B cell (primary cell): ENCODE data around the gene SELENOF. TPM values are rescaled to one million over a fixed set of nuclear protein-coding genes. Genes with fewer than 3 reads are reported as not detected.

Source experiments
- ATAC-seq: fragments of 200-7000 bp; cut with Tn5 transposase; one replicate; pipeline ENCODE4 v1.10.0; 2021; ENCODE audit warnings: low read depth, mild to moderate bottlenecking, moderate number of reproducible peaks, moderate library complexity
- CTCF ChIA-PET: fragments of 350-600 bp; sonication (Branson Sonifier 250); formaldehyde crosslinking; loops from one replicate; lab custom pipeline; 2021; ENCODE audit warnings: antibody characterized with exemption, inconsistent platforms; lab: Charles Lee
- POLR2A ChIA-PET: fragments of 350-600 bp; sonication (Branson Sonifier 250); formaldehyde crosslinking; loops from one replicate; lab custom pipeline; 2021; ENCODE audit warnings: antibody characterized with exemption; lab: Charles Lee
- DNase-seq: peaks from one replicate; pipeline ENCODE4 v3.0.0; 2013
- H2AFZ ChIP-seq: 2 replicates; pipeline ENCODE4 v1.6.1; 2012; ENCODE audit warnings: mild to moderate bottlenecking, low read depth, low read length; ENCODE audit not compliant: insufficient read depth, poor library complexity, severe bottlenecking
- H3K27ac ChIP-seq, 2 donors: 1 replicate in 1 of 2; 2 replicates in 1 of 2; pipeline ENCODE4 v1.5.1; 2012 to 2013; ENCODE audit warnings: low read length in 2 of 2, mild to moderate bottlenecking in 2 of 2, moderate library complexity in 1 of 2
- H3K27me3 ChIP-seq, 4 experiments: fragments of 200-600 bp in 1 of 4; sonication (generic) in 1 of 4; replicated peaks in 1 of 4; 1 replicate in 2 of 4; 2 replicates in 2 of 4; pipeline versions ENCODE4 v1.6.1 to v1.7.0; 2013 to 2016; ENCODE audit warnings: low read length in 3 of 4, mild to moderate bottlenecking in 2 of 4, mixed read lengths in 1 of 4, moderate library complexity in 1 of 4; ENCODE audit not compliant: insufficient read depth in 4 of 4, control insufficient read depth in 3 of 4; ENCODE audit errors: control extremely low read depth in 1 of 4
- H3K36me3 ChIP-seq, 2 experiments: replicated peaks in 1 of 2; 1 replicate in 1 of 2; 2 replicates in 1 of 2; pipeline versions ENCODE4 v1.6.1 to v1.7.1; 2013; ENCODE audit warnings: low read length in 1 of 2; ENCODE audit not compliant: insufficient read depth in 2 of 2, control insufficient read depth in 1 of 2; ENCODE audit errors: control extremely low read depth in 1 of 2, extremely low read depth in 1 of 2
- H3K4me1 ChIP-seq, 2 donors: fragments of 200-600 bp in 1 of 2; sonication (generic) in 1 of 2; 1 replicate in 1 of 2; 2 replicates in 1 of 2; pipeline versions ENCODE4 v1.5.1 to v1.6.1; 2013 to 2017; ENCODE audit warnings: low read length in 2 of 2; ENCODE audit not compliant: control insufficient read depth in 2 of 2, insufficient read depth in 2 of 2
- H3K4me2 ChIP-seq: replicated peaks from 2 replicates; pipeline ENCODE3; 2012; ENCODE audit warnings: mild to moderate bottlenecking, low read depth, low read length; ENCODE audit not compliant: poor library complexity, severe bottlenecking
- H3K4me3 ChIP-seq, 5 experiments: fragments of 200-600 bp in 1 of 5; sonication (generic) in 1 of 5; 1 replicate in 3 of 5; 2 replicates in 2 of 5; pipeline versions ENCODE4 v1.5.1 to v1.7.0; 2011 to 2016; ENCODE audit warnings: low read length in 4 of 5, mild to moderate bottlenecking in 4 of 5, low read depth in 2 of 5, control low read depth in 1 of 5, moderate library complexity in 1 of 5; ENCODE audit not compliant: insufficient read depth in 1 of 5; ENCODE audit errors: control extremely low read depth in 1 of 5, extremely low read depth in 1 of 5
- H3K79me2 ChIP-seq: fragments of 200-600 bp; sonication (generic); one replicate; pipeline ENCODE4 v1.6.0; 2016; ENCODE audit warnings: low read length; ENCODE audit not compliant: control insufficient read depth, insufficient read depth
- H3K9ac ChIP-seq: fragments of 200-600 bp; sonication (generic); 2 replicates; pipeline ENCODE4 v1.6.1; 2017; ENCODE audit warnings: mild to moderate bottlenecking, low read length, moderate library complexity
- H3K9me3 ChIP-seq, 3 donors: one replicate each; pipeline versions ENCODE4 v1.6.1 to v1.7.1; 2013; ENCODE audit warnings: low read length in 2 of 3; ENCODE audit not compliant: control insufficient read depth in 2 of 3, insufficient read depth in 1 of 3; ENCODE audit errors: control extremely low read depth in 1 of 3
- H4K20me1 ChIP-seq: 2 replicates; pipeline ENCODE4 v1.6.0; 2012; ENCODE audit warnings: mild to moderate bottlenecking, low read length; ENCODE audit not compliant: insufficient read depth, control insufficient read depth, poor library complexity, severe bottlenecking
- H3K27ac Mint-ChIP-seq: one replicate; pipeline ENCODE4 v1.8.0; 2021; ENCODE audit warnings: mixed read lengths
- H3K27me3 Mint-ChIP-seq: one replicate; pipeline ENCODE4 v1.8.0; 2021; ENCODE audit warnings: mixed read lengths
- H3K4me1 Mint-ChIP-seq: one replicate; pipeline ENCODE4 v1.8.0; 2021; ENCODE audit warnings: mixed read lengths
- H3K4me3 Mint-ChIP-seq: one replicate; pipeline ENCODE4 v1.8.0; 2021; ENCODE audit warnings: mixed read lengths
- H3K9me3 Mint-ChIP-seq: one replicate; pipeline ENCODE4 v1.8.0; 2022; ENCODE audit warnings: mixed read lengths; ENCODE audit not compliant: insufficient read depth
- EZH2 ChIP-seq: IDR thresholded peaks from 2 replicates; pipeline ENCODE4 v1.6.1; 2012; ENCODE audit warnings: borderline replicate concordance, low read depth, mild to moderate bottlenecking, moderate library complexity, low read length; ENCODE audit not compliant: insufficient read depth, poor library complexity, severe bottlenecking
- WGBS: methylation state at CpG from one replicate; pipeline ENCODE4 v1.1.5; 2013; ENCODE audit warnings: missing lambda C conversion rate; ENCODE audit not compliant: insufficient coverage; 5-methylcytosine and 5-hydroxymethylcytosine counted together
- intact Hi-C: fragments of 100-400 bp; cut with micrococcal nuclease; formaldehyde crosslinking; loops from one replicate; pipeline ENCODE4 v1.10.0; 2022
- polyA plus RNA-seq: library from polyadenylated mRNA; depleted of rRNA; stranded (reverse); fragments of >200 nt; gene quantifications from 2 replicates; pipeline ENCODE4 v1.2.3, GENCODE V29; 2012
- total RNA-seq, 2 donors: library from RNA; stranded (reverse); fragments of 120-200 nt in 1 of 2; gene quantifications; 1 replicate in 1 of 2; 2 replicates in 1 of 2; pipeline versions ENCODE4 v1.2.3 to v1.2.4, GENCODE V29; 2013 to 2022
- TF ChIP-seq, protein P1 (sequence below): fragments of 200-600 bp; IDR thresholded peaks from one replicate; pipeline ENCODE4 v1.8.0; 2022; ENCODE audit warnings: antibody characterized with exemption, mild to moderate bottlenecking

The SELENOF gene
- total and polyA plus RNA-seq, 2 donors (not counting 1 experiment from before 2014, with no cell fraction given): 113 to 185 TPM

- no peak for TF ChIP-seq EZH2
- TF ChIP-seq, protein P1, sequence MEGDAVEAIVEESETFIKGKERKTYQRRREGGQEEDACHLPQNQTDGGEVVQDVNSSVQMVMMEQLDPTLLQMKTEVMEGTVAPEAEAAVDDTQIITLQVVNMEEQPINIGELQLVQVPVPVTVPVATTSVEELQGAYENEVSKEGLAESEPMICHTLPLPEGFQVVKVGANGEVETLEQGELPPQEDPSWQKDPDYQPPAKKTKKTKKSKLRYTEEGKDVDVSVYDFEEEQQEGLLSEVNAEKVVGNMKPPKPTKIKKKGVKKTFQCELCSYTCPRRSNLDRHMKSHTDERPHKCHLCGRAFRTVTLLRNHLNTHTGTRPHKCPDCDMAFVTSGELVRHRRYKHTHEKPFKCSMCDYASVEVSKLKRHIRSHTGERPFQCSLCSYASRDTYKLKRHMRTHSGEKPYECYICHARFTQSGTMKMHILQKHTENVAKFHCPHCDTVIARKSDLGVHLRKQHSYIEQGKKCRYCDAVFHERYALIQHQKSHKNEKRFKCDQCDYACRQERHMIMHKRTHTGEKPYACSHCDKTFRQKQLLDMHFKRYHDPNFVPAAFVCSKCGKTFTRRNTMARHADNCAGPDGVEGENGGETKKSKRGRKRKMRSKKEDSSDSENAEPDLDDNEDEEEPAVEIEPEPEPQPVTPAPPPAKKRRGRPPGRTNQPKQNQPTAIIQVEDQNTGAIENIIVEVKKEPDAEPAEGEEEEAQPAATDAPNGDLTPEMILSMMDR: no peak
These were observed 90.0 kb downstream of the SELENOF start for GRCh38 chr1:86823821-86824500.

GRCh38 chr1:86823386-86823785, 90.5 kb downstream of the SELENOF start:
- no peak for ATAC-seq
- no CpG with 5 or more reads among the region's 2 CpGs for WGBS
- Histone ChIP-seq H3K9ac (no peak overlapping the region), H3K79me2 (no peaks in the 10 kb centered on the region), H3K27ac (no peak overlapping the region), H3K4me1 (no peaks in the 10 kb centered on the region), H2AFZ (no peak overlapping the region), H3K4me2 (no peak overlapping the region), H4K20me1 (no peaks in the 10 kb centered on the region), H3K27me3 (no peaks in the 10 kb centered on the region), H3K4me3 (no peak overlapping the region), H3K9me3 (no peaks in the 10 kb centered on the region), H3K36me3 (no peaks in the 10 kb centered on the region)
- H3K27me3 Mint-ChIP-seq: peaks cover 5% of the 10 kb centered on the region
- TF ChIP-seq EZH2: no peak
- TF ChIP-seq, protein P1: no peak
- H3K27ac Mint-ChIP-seq: no peak overlapping the region
- ChIA-PET POLR2A (no interaction called here), CTCF (interaction anchor here (0.8 to 2.5 kb wide), 2 partner anchors 10 to 260 kb away, joined by 3 to 7 read pairs; no protein-coding TSS in a partner anchor)
- peaks cover 2% of the 10 kb centered on the region for H3K4me1 Mint-ChIP-seq
- no peak overlapping the region for H3K4me3 Mint-ChIP-seq
- DNase-seq: no peak
- intact Hi-C loops: no loop called here
- H3K9me3 Mint-ChIP-seq: no peaks in the 10 kb centered on the region

More at GRCh38 chr1:86823821-86824500, 90.0 kb downstream of the SELENOF start:
- ChIA-PET POLR2A (no interaction called here), CTCF (interaction anchor here (0.8 to 12.4 kb wide), 4 partner anchors 9 to 260 kb away, joined by 3 to 273 read pairs (median 5); no protein-coding TSS in a partner anchor)
- H3K4me3 Mint-ChIP-seq: no peak overlapping the region
- ATAC-seq (no peak), DNase-seq (no peak)
- Histone ChIP-seq H3K79me2 (no peaks in the 10 kb centered on the region), H3K27ac (no peak overlapping the region), H3K36me3 (no peaks in the 10 kb centered on the region), H3K4me3 (no peak overlapping the region), H3K4me1 (no peaks in the 10 kb centered on the region), H3K27me3 (no peaks in the 10 kb centered on the region), H2AFZ (no peak overlapping the region), H3K4me2 (no peak overlapping the region), H3K9ac (no peak overlapping the region), H3K9me3 (no peaks in the 10 kb centered on the region), H4K20me1 (no peaks in the 10 kb centered on the region)
- peaks cover 2% of the 10 kb centered on the region for H3K4me1 Mint-ChIP-seq
- no peak overlapping the region for H3K27ac Mint-ChIP-seq
- H3K9me3 Mint-ChIP-seq: no peaks in the 10 kb centered on the region
- intact Hi-C loops: no loop called here
- 80% methylated on average over 1 of the region's 3 CpGs for WGBS
- H3K27me3 Mint-ChIP-seq: peaks cover 5% of the 10 kb centered on the region
